ENCODE data around the gene MRC2. TPM values are rescaled to one million over a fixed set of nuclear protein-coding genes. Genes with fewer than 3 reads are reported as not detected.

Gene MRC2
- total RNA-seq, 4 donors from 2014 or later: 51.9 to 117 (median 78.0) TPM

DNA sequence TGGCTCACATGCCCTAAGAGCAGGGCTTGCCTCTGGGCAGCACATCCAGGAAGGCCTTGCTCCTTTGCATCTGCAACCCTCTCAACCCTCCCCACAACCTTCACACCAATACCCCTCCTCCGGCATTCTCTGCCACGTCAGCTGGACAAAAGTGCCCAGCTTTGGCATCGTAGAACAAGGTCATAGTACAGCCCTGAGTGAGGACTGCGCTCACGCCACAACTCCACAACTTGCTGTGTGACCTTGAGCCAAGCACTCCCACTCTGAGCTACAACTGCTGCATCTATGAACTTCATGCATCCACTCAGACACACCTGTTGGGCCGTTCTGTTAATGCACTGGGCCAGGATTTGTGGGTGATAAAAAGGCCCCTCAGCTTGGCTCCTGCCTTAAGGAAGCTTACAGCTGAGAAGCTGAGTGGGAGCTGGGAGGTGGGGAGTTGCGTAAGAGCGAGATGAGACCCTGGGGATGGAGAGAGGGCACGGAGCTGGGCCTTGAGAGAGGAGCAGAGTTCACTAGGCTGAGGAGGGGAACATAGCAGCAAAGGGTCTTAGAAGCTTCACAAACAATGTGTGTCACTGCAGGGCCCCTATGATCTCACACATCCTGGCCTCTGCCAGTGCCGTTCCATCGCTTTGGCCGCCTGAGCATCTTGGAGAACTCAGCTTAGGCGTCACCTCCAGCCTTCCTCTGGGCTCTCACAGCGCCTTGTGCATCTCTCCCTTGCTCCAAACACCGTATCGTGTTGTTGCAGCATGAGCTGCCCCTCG lies 8.6 kb upstream of the MRC2 start:
- TF ChIP-seq, protein P1, sequence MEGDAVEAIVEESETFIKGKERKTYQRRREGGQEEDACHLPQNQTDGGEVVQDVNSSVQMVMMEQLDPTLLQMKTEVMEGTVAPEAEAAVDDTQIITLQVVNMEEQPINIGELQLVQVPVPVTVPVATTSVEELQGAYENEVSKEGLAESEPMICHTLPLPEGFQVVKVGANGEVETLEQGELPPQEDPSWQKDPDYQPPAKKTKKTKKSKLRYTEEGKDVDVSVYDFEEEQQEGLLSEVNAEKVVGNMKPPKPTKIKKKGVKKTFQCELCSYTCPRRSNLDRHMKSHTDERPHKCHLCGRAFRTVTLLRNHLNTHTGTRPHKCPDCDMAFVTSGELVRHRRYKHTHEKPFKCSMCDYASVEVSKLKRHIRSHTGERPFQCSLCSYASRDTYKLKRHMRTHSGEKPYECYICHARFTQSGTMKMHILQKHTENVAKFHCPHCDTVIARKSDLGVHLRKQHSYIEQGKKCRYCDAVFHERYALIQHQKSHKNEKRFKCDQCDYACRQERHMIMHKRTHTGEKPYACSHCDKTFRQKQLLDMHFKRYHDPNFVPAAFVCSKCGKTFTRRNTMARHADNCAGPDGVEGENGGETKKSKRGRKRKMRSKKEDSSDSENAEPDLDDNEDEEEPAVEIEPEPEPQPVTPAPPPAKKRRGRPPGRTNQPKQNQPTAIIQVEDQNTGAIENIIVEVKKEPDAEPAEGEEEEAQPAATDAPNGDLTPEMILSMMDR (IDR thresholded peaks at IDR 0.05): no peak
- TF ChIP-seq POLR2A (IDR thresholded peaks at IDR 0.05) (no peak), EP300 (IDR thresholded peaks at IDR 0.05) (no peak)
- no peaks in the 10 kb centered on the region for H3K9me3 ChIP-seq
- no peak for DNase-seq (ENCODE audit: low spot score in 2 of 2)
- peaks cover 0 to 31% (median 0%) of the 10 kb centered on the region in 4 donors for H3K4me1 ChIP-seq
- no peaks in the 10 kb centered on the region for H3K27me3 ChIP-seq
- no peak overlapping the region for H3K27ac ChIP-seq
- H3K36me3 ChIP-seq: peaks cover 0 to 45% (median 0%) of the 10 kb centered on the region in 3 donors
- WGBS, 2 donors: 68 to 71% methylated on average over 17 of the region's 17 CpGs
- H3K4me3 ChIP-seq: no peak overlapping the region

DNA sequence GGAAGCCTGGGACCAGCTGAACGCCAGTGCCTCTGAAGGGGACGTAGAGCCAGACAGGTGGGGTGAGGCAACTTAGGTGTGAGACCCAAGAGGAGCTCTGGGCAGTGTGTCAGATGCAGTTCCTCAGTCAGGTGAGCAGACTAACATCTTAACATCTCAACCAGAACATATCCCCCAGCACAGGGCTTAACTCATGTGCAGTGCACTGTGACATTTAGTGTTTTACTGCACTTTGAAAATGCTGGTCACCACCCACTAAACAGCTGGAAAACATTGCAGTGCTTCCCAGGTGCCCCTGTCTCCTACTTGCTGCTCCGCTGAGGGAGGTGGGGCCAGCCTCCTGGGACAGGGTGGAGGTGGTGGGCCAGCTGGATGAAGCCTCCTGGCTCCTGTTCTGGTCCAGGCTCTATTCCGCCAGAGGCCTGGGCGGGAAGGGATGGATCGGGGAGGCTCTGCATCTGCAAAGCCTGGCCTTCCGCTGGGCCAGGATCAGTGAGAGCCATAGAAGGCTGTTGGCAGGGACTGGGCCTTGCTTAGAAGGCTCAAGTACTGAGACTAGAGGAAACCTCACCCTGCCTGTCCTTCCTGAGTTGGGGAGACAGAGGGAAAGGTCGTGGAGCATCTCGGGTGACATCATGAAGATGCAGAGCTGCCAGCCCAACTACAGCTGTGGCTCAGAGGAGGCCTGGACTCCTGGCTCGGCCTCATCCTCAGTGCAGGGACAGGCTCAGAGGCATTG lies 7.9 kb upstream of the MRC2 start:
- Histone ChIP-seq H3K4me1 (peaks cover 0 to 31% (median 0%) of the 10 kb centered on the region in 4 donors), H3K27ac (no peak overlapping the region), H3K27me3 (no peaks in the 10 kb centered on the region), H3K9me3 (no peaks in the 10 kb centered on the region), H3K4me3 (no peak overlapping the region), H3K36me3 (peaks cover 0 to 38% (median 0%) of the 10 kb centered on the region in 3 donors)
- 65 to 77% methylated on average over 6 to 9 of the region's 10 CpGs for WGBS, 2 donors
- no peak for DNase-seq (ENCODE audit: low spot score in 2 of 2)
- no peak for TF ChIP-seq EP300 (IDR thresholded peaks at IDR 0.05)

DNA sequence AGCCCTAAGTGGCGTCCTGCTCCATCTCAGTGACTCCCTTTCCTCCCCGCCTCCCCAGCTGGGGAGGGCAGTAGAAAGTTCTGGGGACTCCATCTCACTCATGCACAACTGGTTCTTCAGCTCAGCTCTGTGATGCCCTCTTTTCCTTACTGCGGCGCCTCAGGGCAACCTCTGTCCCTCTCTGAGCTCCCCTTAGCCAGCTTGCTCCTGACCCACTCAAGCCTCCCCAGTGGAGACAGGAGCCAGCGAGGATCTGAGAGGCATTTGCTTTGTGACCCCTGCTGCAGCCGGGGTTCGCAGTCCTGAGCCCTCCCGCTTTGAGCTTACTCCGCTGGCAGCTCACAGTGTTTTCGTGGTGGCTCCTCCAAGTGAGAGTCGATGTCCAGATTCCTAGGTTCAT lies 6.2 kb upstream of the MRC2 start:
- Histone ChIP-seq H3K9me3 (no peaks in the 10 kb centered on the region), H3K4me3 (no peak overlapping the region), H3K4me1 (peaks cover 0 to 38% (median 2%) of the 10 kb centered on the region in 4 donors), H3K27me3 (no peaks in the 10 kb centered on the region), H3K27ac (no peak overlapping the region), H3K36me3 (peaks cover 0 to 31% (median 0%) of the 10 kb centered on the region in 3 donors)
- DNase-seq (ENCODE audit: low spot score in 2 of 2): no peak
- 88 to 94% methylated on average over 11 of the region's 11 CpGs for WGBS, 2 donors
- TF ChIP-seq POLR2A (IDR thresholded peaks at IDR 0.05) (no peak), EP300 (IDR thresholded peaks at IDR 0.05) (no peak)
- TF ChIP-seq, protein P1 (IDR thresholded peaks at IDR 0.05): no peak

DNA sequence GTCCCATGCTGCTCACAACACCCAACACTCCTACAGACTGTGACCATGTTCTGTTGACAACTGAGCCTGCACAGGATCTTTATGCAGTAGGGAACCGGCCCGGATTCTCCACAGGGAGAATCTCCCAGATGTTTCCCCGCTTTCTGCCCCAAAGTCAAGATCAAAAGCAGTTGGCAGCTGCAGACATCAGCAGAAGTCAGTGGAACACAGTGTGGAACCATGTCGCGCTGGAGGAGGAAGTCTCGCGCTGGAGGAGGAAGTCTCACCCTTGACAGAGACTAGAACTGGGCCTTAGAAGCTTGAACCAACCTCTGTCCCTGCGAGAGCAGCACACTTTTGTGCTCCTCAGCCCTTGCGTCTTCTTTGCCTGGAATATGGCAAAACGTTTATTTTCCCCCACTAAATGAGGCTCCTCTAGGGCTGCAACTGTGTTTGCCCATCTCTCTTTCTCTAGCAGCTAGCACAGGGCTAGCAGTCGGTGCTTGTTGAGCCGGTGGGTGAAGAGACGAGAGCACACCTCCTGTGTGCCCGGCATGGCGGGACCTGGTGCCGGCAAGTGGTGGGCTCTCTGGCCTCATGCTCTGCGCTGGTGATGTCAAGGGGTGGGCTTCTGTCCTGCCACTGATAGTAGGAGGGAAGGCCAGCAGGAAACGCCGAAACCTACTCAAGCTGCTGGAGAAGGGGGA lies 2.1 kb upstream of the MRC2 start:
- Histone ChIP-seq H3K4me3 (no peak overlapping the region), H3K9me3 (no peaks in the 10 kb centered on the region), H3K4me1 (peaks cover 0 to 51% (median 6%) of the 10 kb centered on the region in 4 donors), H3K27ac (no peak overlapping the region), H3K27me3 (peaks cover 0 to 20% of the 10 kb centered on the region in 2 donors), H3K36me3 (peaks cover 0 to 28% (median 0%) of the 10 kb centered on the region in 3 donors)
- no peak for DNase-seq (ENCODE audit: low spot score in 2 of 2)
- WGBS, 2 donors: 84 to 85% methylated on average over 19 of the region's 19 CpGs
- TF ChIP-seq POLR2A (IDR thresholded peaks at IDR 0.05) (no peak), EP300 (IDR thresholded peaks at IDR 0.05) (no peak)
- TF ChIP-seq, protein P1 (IDR thresholded peaks at IDR 0.05): no peak

DNA sequence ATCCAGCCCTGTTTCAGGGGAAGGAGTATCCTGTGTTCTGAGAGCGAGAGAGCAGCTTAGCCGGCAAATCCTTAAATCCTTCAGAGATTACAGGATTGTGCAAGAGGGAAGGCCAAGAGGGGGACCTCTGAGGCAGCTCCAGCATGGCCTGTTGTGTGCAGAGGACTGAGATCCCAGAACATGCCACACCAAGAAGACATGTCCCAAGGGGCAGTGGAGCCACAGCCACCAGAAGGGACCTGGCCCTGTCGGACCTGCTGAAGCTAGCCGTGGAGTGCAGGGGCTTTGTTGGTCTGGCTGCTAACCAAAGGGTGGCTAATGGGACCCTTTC lies 1.6 kb upstream of the MRC2 start:
- TF ChIP-seq POLR2A (IDR thresholded peaks at IDR 0.05): no peak
- TF ChIP-seq EP300 (IDR thresholded peaks at IDR 0.05): no peak
- TF ChIP-seq, protein P1 (IDR thresholded peaks at IDR 0.05): no peak
- DNase-seq (ENCODE audit: low spot score in 2 of 2): no peak
- WGBS, 2 donors: 64 to 66% methylated on average over 4 of the region's 4 CpGs
- Histone ChIP-seq H3K27me3 (peaks cover 0 to 20% of the 10 kb centered on the region in 2 donors), H3K4me1 (peaks cover 0 to 51% (median 6%) of the 10 kb centered on the region in 4 donors), H3K9me3 (no peaks in the 10 kb centered on the region), H3K4me3 (no peak overlapping the region), H3K36me3 (peaks cover 0 to 28% (median 0%) of the 10 kb centered on the region in 3 donors), H3K27ac (no peak overlapping the region)

Measured in tibial nerve (tissue), 4 donors.